Spleen (tissue), 11 donors: ENCODE measurements around the gene PRKAG1. TPM values are rescaled to one million over a fixed set of nuclear protein-coding genes. Genes with fewer than 3 reads are reported as not detected.

Experiments
- DNase-seq: peaks from one replicate; pipeline ENCODE4 v3.0.0-alpha.2; 2020
- H3K27ac ChIP-seq, 8 donors: fragments of 200-600 bp; sonication (generic) in 7 of 8; 1 replicate in 4 of 8; 2 replicates in 4 of 8; pipeline versions ENCODE4 v1.5.0 to v1.8.0; 2016 to 2021; ENCODE audit warnings: inconsistent platforms in 4 of 8, mild to moderate bottlenecking in 4 of 8, moderate library complexity in 1 of 8
- H3K27me3 ChIP-seq, 7 donors: fragments of 200-600 bp; sonication (generic) in 6 of 7; replicated peaks in 1 of 7; 1 replicate in 4 of 7; 2 replicates in 3 of 7; pipeline versions ENCODE4 v1.5.0 to v1.8.0; 2016 to 2021; ENCODE audit warnings: inconsistent platforms in 3 of 7, mild to moderate bottlenecking in 1 of 7
- H3K36me3 ChIP-seq, 6 donors: fragments of 200-600 bp; sonication (generic) in 5 of 6; 1 replicate in 4 of 6; 2 replicates in 2 of 6; pipeline versions ENCODE4 v1.5.0 to v1.8.0; 2016 to 2021; ENCODE audit warnings: inconsistent platforms in 2 of 6
- H3K4me1 ChIP-seq, 6 donors: fragments of 200-600 bp; sonication (generic) in 5 of 6; 1 replicate in 3 of 6; 2 replicates in 3 of 6; pipeline versions ENCODE4 v1.5.0 to v1.8.0; 2016 to 2021; ENCODE audit warnings: inconsistent platforms in 3 of 6
- H3K4me3 ChIP-seq, 8 donors: fragments of 200-600 bp; sonication (generic) in 7 of 8; 1 replicate in 4 of 8; 2 replicates in 4 of 8; pipeline versions ENCODE4 v1.5.0 to v1.8.0; 2016 to 2021; ENCODE audit warnings: inconsistent platforms in 4 of 8, mild to moderate bottlenecking in 4 of 8, moderate library complexity in 2 of 8
- H3K9me3 ChIP-seq, 8 donors: fragments of 200-600 bp; sonication (generic) in 7 of 8; 1 replicate in 4 of 8; 2 replicates in 4 of 8; pipeline versions ENCODE4 v1.5.0 to v1.8.0; 2016 to 2021; ENCODE audit warnings: inconsistent platforms in 4 of 8
- CTCF ChIP-seq, 11 experiments: fragments of 200-600 bp in 7 of 11; fragments of 450-650 bp in 4 of 11; sonication (generic) in 4 of 11; IDR thresholded peaks in 8 of 11; conservative IDR thresholded peaks in 3 of 11; 1 replicate in 7 of 11; 2 replicates in 4 of 11; pipeline versions ENCODE4 v1.4.0 to v1.8.0; 2016 to 2021; ENCODE audit warnings: antibody characterized with exemption in 11 of 11, inconsistent platforms in 4 of 11, mild to moderate bottlenecking in 1 of 11
- POLR2A ChIP-seq, 3 donors: fragments of 450-650 bp; IDR thresholded peaks; one replicate each; pipeline ENCODE4 v1.5.1; 2017; ENCODE audit warnings: antibody characterized with exemption in 3 of 3, mild to moderate bottlenecking in 1 of 3
- POLR2AphosphoS5 ChIP-seq, 3 donors: sonication (generic); formaldehyde crosslinking; IDR thresholded peaks; one replicate each; pipeline ENCODE4 v1.5.1; 2017; ENCODE audit warnings: antibody characterized with exemption in 3 of 3
- WGBS, 5 donors: extraction: QIAGEN DNeasy Blood & Tissue Kit in 3 of 5; methylation state at CpG; one replicate each; pipeline versions ENCODE4 v1.1.5 to v1.1.7; 2013 to 2018; 5-methylcytosine and 5-hydroxymethylcytosine counted together
- intact Hi-C: fragments of 100-400 bp; cut with DNase I; formaldehyde crosslinking; loops from one replicate; pipeline ENCODE4 v1.15.0; 2023; ENCODE audit warnings: low total_unique reads
- polyA plus RNA-seq, 3 donors: library from polyadenylated mRNA; stranded (reverse); fragments of 200-250 nt; gene quantifications; one replicate each; pipeline ENCODE4 v1.2.1, GENCODE V29; 2013
- total RNA-seq, 7 donors: library from RNA; depleted of rRNA in 3 of 7; stranded (reverse); fragments of >200 nt in 3 of 7; fragmentation: NEBNext Ultra II Directional in 4 of 7; extraction: Animal tissue kit (Norgen Biotek cat#: 25700) in 4 of 7; gene quantifications; one replicate each; pipeline versions ENCODE4 v1.1.0 to v1.2.1, GENCODE V29; 2016 to 2021
- donor health status: healthy with polysubstance abuse.
- donor health status: DM: no; HTN: no; CAD: no; lungs with moderate emphysema.
- donor health status: DM: no; HTN: no; CAD: no.
- donor health status: Bipolar disorder and iron deficiency.
- donor health status: healthy.
- donor health status: DM: no; HTN: no; CAD: no.
- donor health status: DM: yes; HTN: yes; CAD: no.

The PRKAG1 gene
- total and polyA plus RNA-seq, 10 donors, result 34.1 to 47.2 (median 43.1) TPM

GRCh38 chr12:49026678-49027480 is 8.3 kb upstream of the PRKAG1 start:
- H3K4me3 ChIP-seq, result no peak overlapping the region
- no peaks in the 10 kb centered on the region for H3K9me3 ChIP-seq
- TF ChIP-seq POLR2A (IDR thresholded peaks at IDR 0.05) (no peak), POLR2AphosphoS5 (IDR thresholded peaks at IDR 0.05) (peak; percentile 8 to 71 (median 49))
- H3K36me3 ChIP-seq, result peaks cover 0 to 100% (median 88%) of the 10 kb centered on the region in 6 donors
- no peak for DNase-seq
- WGBS, 5 donors, result 92 to 96% (median 95%) methylated on average over 25 to 26 of the region's 26 CpGs
- H3K27ac ChIP-seq, result no peak overlapping the region
- peaks cover 0 to 9% (median 0%) of the 10 kb centered on the region in 6 donors for H3K4me1 ChIP-seq
- H3K27me3 ChIP-seq, result no peaks in the 10 kb centered on the region
- intact Hi-C loops, result no loop called here

- no peak for DNase-seq
- H3K27ac ChIP-seq, result no peak overlapping the region
- WGBS, 5 donors, result 94 to 98% (median 97%) methylated on average over 15 to 21 of the region's 21 CpGs
- intact Hi-C loops, result no loop called here
- H3K36me3 ChIP-seq, result peaks cover 0 to 100% (median 88%) of the 10 kb centered on the region in 6 donors
- peaks cover 0 to 9% (median 0%) of the 10 kb centered on the region in 6 donors for H3K4me1 ChIP-seq
- TF ChIP-seq POLR2AphosphoS5 (IDR thresholded peaks at IDR 0.05) (no peak), POLR2A (IDR thresholded peaks at IDR 0.05) (no peak), CTCF (IDR thresholded peaks at IDR 0.05 in 8 of 11, conservative IDR thresholded peaks at IDR 0.05 in 3 of 11) (no peak)
- no peaks in the 10 kb centered on the region for H3K9me3 ChIP-seq
- H3K27me3 ChIP-seq, result no peaks in the 10 kb centered on the region
- no peak overlapping the region for H3K4me3 ChIP-seq
Measured at GRCh38 chr12:49026101-49026500, 7.5 kb upstream of the PRKAG1 start.

- no peak for DNase-seq
- TF ChIP-seq POLR2AphosphoS5 (IDR thresholded peaks at IDR 0.05) (no peak), POLR2A (IDR thresholded peaks at IDR 0.05) (no peak), CTCF (IDR thresholded peaks at IDR 0.05 in 8 of 11, conservative IDR thresholded peaks at IDR 0.05 in 3 of 11) (no peak)
- intact Hi-C loops, result no loop called here
- peaks cover 0 to 14% (median 0%) of the 10 kb centered on the region in 6 donors for H3K4me1 ChIP-seq
- H3K9me3 ChIP-seq, result no peaks in the 10 kb centered on the region
- peaks cover 0 to 100% (median 89%) of the 10 kb centered on the region in 6 donors for H3K36me3 ChIP-seq
- H3K27me3 ChIP-seq, result no peaks in the 10 kb centered on the region
- H3K4me3 ChIP-seq, result no peak overlapping the region
- 86 to 96% (median 90%) methylated on average over 4 of the region's 4 CpGs for WGBS, 5 donors
- no peak overlapping the region for H3K27ac ChIP-seq
Measured at GRCh38 chr12:49025463-49025862, 6.9 kb upstream of the PRKAG1 start.

GRCh38 chr12:49024543-49024942 is 6.0 kb upstream of the PRKAG1 start:
- Histone ChIP-seq H3K36me3 (peaks cover 0 to 96% (median 87%) of the 10 kb centered on the region in 6 donors), H3K27ac (no peak overlapping the region), H3K9me3 (no peaks in the 10 kb centered on the region), H3K4me1 (peaks cover 0 to 22% (median 9%) of the 10 kb centered on the region in 6 donors), H3K27me3 (no peaks in the 10 kb centered on the region), H3K4me3 (no peak overlapping the region)
- intact Hi-C loops, result no loop called here
- 93 to 97% (median 95%) methylated on average over 10 to 12 of the region's 12 CpGs for WGBS, 5 donors
- TF ChIP-seq POLR2AphosphoS5 (IDR thresholded peaks at IDR 0.05), result no peak
- no peak for TF ChIP-seq CTCF (IDR thresholded peaks at IDR 0.05 in 8 of 11, conservative IDR thresholded peaks at IDR 0.05 in 3 of 11)
- TF ChIP-seq POLR2A (IDR thresholded peaks at IDR 0.05), result no peak
- DNase-seq, result no peak
